Activated T-cell treated with anti-CD3 and anti-CD28 coated beads, Interleukin-2, amount 50 U/mL, for 72 hours (primary cell): Measurements from ENCODE around the gene SPNS2. TPM values are rescaled to one million over a fixed set of nuclear protein-coding genes. Genes with fewer than 3 reads are reported as not detected.

Source experiments
- ATAC-seq, 2 donors: fragments of 150-1000 bp; cut with Tn5 transposase; replicated peaks in 1 of 2; 2 replicates each; pipeline ENCODE4 v1.10.0; 2021; ENCODE audit warnings: moderate library complexity in 2 of 2, mild to moderate bottlenecking in 1 of 2
- DNase-seq, 2 donors: peaks; one replicate each; pipeline ENCODE4 v3.0.0; 2021 to 2022; ENCODE audit warnings: mixed read lengths in 1 of 2
- H3K27ac Mint-ChIP-seq: one replicate; pipeline ENCODE4 v1.8.0; 2022; ENCODE audit warnings: mild to moderate bottlenecking, moderate library complexity, mixed read lengths
- H3K27me3 Mint-ChIP-seq: one replicate; pipeline ENCODE4 v1.8.0; 2022; ENCODE audit warnings: low read depth, mixed read lengths
- H3K36me3 Mint-ChIP-seq, 2 donors: one replicate each; pipeline ENCODE4 v1.8.0; 2022; ENCODE audit warnings: mixed read lengths in 2 of 2, mild to moderate bottlenecking in 1 of 2; ENCODE audit not compliant: insufficient read depth in 2 of 2
- H3K4me1 Mint-ChIP-seq: one replicate; pipeline ENCODE4 v1.8.0; 2022; ENCODE audit warnings: low read depth, mixed read lengths
- H3K4me3 Mint-ChIP-seq, 2 donors: one replicate each; pipeline ENCODE4 v1.8.0; 2022; ENCODE audit warnings: mild to moderate bottlenecking in 2 of 2, mixed read lengths in 2 of 2, moderate library complexity in 2 of 2
- H3K9me3 Mint-ChIP-seq, 2 donors: one replicate each; pipeline ENCODE4 v1.8.0; 2022; ENCODE audit warnings: mixed read lengths in 2 of 2
- total RNA-seq, 2 donors: library from RNA; stranded (reverse); gene quantifications; one replicate each; pipeline ENCODE4 v1.2.3, GENCODE V29; 2022

The SPNS2 gene
- total RNA-seq, 2 donors from 2014 or later: 1.1 to 1.3 TPM

GRCh38 chr17:4588391-4588790 is 89.7 kb downstream of the SPNS2 start:
- Mint-ChIP-seq H3K36me3 (no peaks in the 10 kb centered on the region), H3K27ac (no peak overlapping the region), H3K27me3 (peaks cover 38% of the 10 kb centered on the region), H3K4me3 (no peak overlapping the region), H3K4me1 (peaks cover 5% of the 10 kb centered on the region), H3K9me3 (no peaks in the 10 kb centered on the region)
- no peak for DNase-seq
- ATAC-seq: no peak

Other genes starting within 250 kb of the SPNS2 start
- gene ANKFY1, start 234.9 kb upstream of the SPNS2 start, total RNA-seq: 10 to 100 TPM; 36.4 to 37.9 TPM
- 10 to 100 TPM; 64.2 to 64.3 TPM for gene UBE2G1, start 132.2 kb upstream of the SPNS2 start, total RNA-seq
- 10 to 100 TPM; 42.1 to 44.9 TPM for gene SPNS3, start 64.9 kb upstream of the SPNS2 start, total RNA-seq
- gene MYBBP1A, start 56.5 kb downstream of the SPNS2 start, total RNA-seq: 10 to 100 TPM; 44.5 to 55.7 TPM
- not detected for gene GGT6, start 61.7 kb downstream of the SPNS2 start, total RNA-seq
- not detected for gene SMTNL2, start 85.6 kb downstream of the SPNS2 start, total RNA-seq
- gene ALOX15, start 142.8 kb downstream of the SPNS2 start, total RNA-seq: under 1 TPM in 1 of 2 donors, not detected in 1; 0.26 TPM
- 100 to 1,000 TPM in 1 of 2 donors, 10 to 100 TPM in 1; 93.8 to 113 TPM for gene PELP1, start 205.3 kb downstream of the SPNS2 start, total RNA-seq
- gene ARRB2, start 211.8 kb downstream of the SPNS2 start, total RNA-seq: 100 to 1,000 TPM; 216 to 258 TPM
- 10 to 100 TPM in 1 of 2 donors, 1 to 10 TPM in 1; 9.9 to 14.0 TPM for gene MED11, start 232.5 kb downstream of the SPNS2 start, total RNA-seq
- under 1 TPM in 1 of 2 donors, not detected in 1; 0.17 TPM for gene ZMYND15, start 241.0 kb downstream of the SPNS2 start, total RNA-seq
- 1 to 10 TPM; 2.2 to 4.3 TPM for gene CXCL16, start 241.0 kb downstream of the SPNS2 start, total RNA-seq